GM12878 (cell line): ENCODE results near the gene CAVIN4. TPM values are rescaled to one million over a fixed set of nuclear protein-coding genes. Genes with fewer than 3 reads are reported as not detected.

Experiments
- ATAC-seq: fragments of 200-7000 bp; cut with Tn5 transposase; 3 replicates; pipeline ENCODE4 v1.9.1; 2020; ENCODE audit warnings: mild to moderate bottlenecking, moderate library complexity
- BruUV-seq: library from RNA; stranded (reverse); fragments of 400-500 nt; replicated peaks from 2 replicates; lab custom pipeline; 2021; lab: Mats Ljungman, UMichigan
- CTCF ChIA-PET: fragments of 300-600 bp; sonication (Branson Sonifier 250); formaldehyde crosslinking; extraction: SDS; loops from one replicate; lab custom pipeline; 2021; ENCODE audit warnings: inconsistent platforms; lab: Yijun Ruan, JAX
- POLR2A ChIA-PET: fragments of 350-600 bp; formaldehyde crosslinking; extraction: SDS; loops from one replicate; lab custom pipeline; 2021; ENCODE audit warnings: inconsistent platforms; lab: Charles Lee
- RAD21 ChIA-PET: fragments of 300-600 bp; sonication (Branson Sonifier 250); formaldehyde crosslinking; loops from one replicate; lab custom pipeline; 2023; ENCODE audit warnings: antibody characterized with exemption; ENCODE audit not compliant: unreplicated experiment; lab: Charles Lee
- SMC1A ChIA-PET: fragments of 300-600 bp; sonication (Branson Sonifier 250); formaldehyde crosslinking; loops from one replicate; lab custom pipeline; 2023; ENCODE audit not compliant: unreplicated experiment, uncharacterized antibody; lab: Charles Lee
- DNase-seq: peaks from one replicate; pipeline ENCODE4 v3.0.0-alpha.2; 2011; ENCODE audit warnings: low read depth, low spot score
- FAIRE-seq: peaks from 3 replicates; lab custom pipeline; 2011; peaks lifted over from hg19 to GRCh38; lab: Jason Lieb, UNC
- H2AFZ ChIP-seq: 2 replicates; pipeline ENCODE4 v1.6.0; 2011; ENCODE audit warnings: low read depth, low read length, control low read depth; ENCODE audit not compliant: control insufficient read depth
- H3K27ac ChIP-seq: 2 replicates; pipeline ENCODE4 v1.5.1; 2011; ENCODE audit warnings: control low read depth; ENCODE audit not compliant: control insufficient read depth, insufficient read depth
- H3K27me3 ChIP-seq, 2 experiments: replicated peaks in 1 of 2; 2 replicates each; pipeline versions ENCODE4 v1.6.0 to v1.6.1; 2011; ENCODE audit warnings: low read length in 1 of 2; ENCODE audit not compliant: control insufficient read depth in 2 of 2, insufficient read depth in 2 of 2
- H3K36me3 ChIP-seq, 2 experiments: 2 replicates each; pipeline ENCODE4 v1.5.1; 2011; ENCODE audit warnings: low read length in 1 of 2; ENCODE audit not compliant: control insufficient read depth in 2 of 2, insufficient read depth in 2 of 2
- H3K4me1 ChIP-seq: 2 replicates; pipeline ENCODE4 v1.6.1; 2011; ENCODE audit warnings: mild to moderate bottlenecking, low read length, moderate library complexity, mixed read lengths; ENCODE audit not compliant: control insufficient read depth, insufficient read depth
- H3K4me2 ChIP-seq: 2 replicates; pipeline ENCODE4 v1.6.0; 2011; ENCODE audit warnings: control low read depth; ENCODE audit not compliant: control insufficient read depth, insufficient read depth
- H3K4me3 ChIP-seq: fragments of 200-600 bp; sonication (generic); 2 replicates; pipeline ENCODE4 v1.5.1; 2016
- H3K79me2 ChIP-seq: 2 replicates; pipeline ENCODE4 v1.6.0; 2011; ENCODE audit warnings: low read length; ENCODE audit not compliant: control insufficient read depth, insufficient read depth
- H3K9ac ChIP-seq: 2 replicates; pipeline ENCODE4 v1.8.0; 2011; ENCODE audit warnings: low read length, control low read depth, mixed read lengths; ENCODE audit not compliant: control insufficient read depth, insufficient read depth
- H3K9me3 ChIP-seq: replicated peaks from 3 replicates; pipeline ENCODE4 v1.5.1; 2011; ENCODE audit warnings: mild to moderate bottlenecking, low read length; ENCODE audit not compliant: control insufficient read depth, insufficient read depth
- H4K20me1 ChIP-seq: 2 replicates; pipeline ENCODE4 v1.6.0; 2011; ENCODE audit not compliant: control insufficient read depth, insufficient read depth
- ATF7 ChIP-seq: fragments of 450-650 bp; IDR thresholded peaks from 2 replicates; pipeline ENCODE4 v1.6.1; 2016; ENCODE audit warnings: low read depth, mild to moderate bottlenecking
- EED ChIP-seq: sonication (generic); IDR thresholded peaks from 2 replicates; pipeline ENCODE4 v1.6.1; 2016; ENCODE audit warnings: antibody characterized with exemption, low read depth
- ELK1 ChIP-seq: IDR thresholded peaks from 2 replicates; pipeline ENCODE4 v1.6.1; 2012; ENCODE audit warnings: low read depth, low read length, improper control_type of control experiment
- FOXK2 ChIP-seq: fragments of 450-650 bp; IDR thresholded peaks from 2 replicates; pipeline ENCODE4 v1.6.1; 2017; ENCODE audit warnings: mild to moderate bottlenecking, moderate library complexity
- MAX ChIP-seq: IDR thresholded peaks from 2 replicates; pipeline ENCODE4 v1.6.1; 2012; ENCODE audit warnings: low read depth, low read length, improper control_type of control experiment
- MLLT1 ChIP-seq: fragments of 450-650 bp; IDR thresholded peaks from 2 replicates; pipeline ENCODE4 v1.6.1; 2016; ENCODE audit warnings: mild to moderate bottlenecking
- NFIC ChIP-seq: IDR thresholded peaks from 2 replicates; pipeline ENCODE4 v1.6.1; 2012; ENCODE audit warnings: low read depth, mild to moderate bottlenecking, inconsistent platforms, low read length, moderate library complexity
- NFYB ChIP-seq: IDR thresholded peaks from 2 replicates; pipeline ENCODE4 v1.6.1; 2011; ENCODE audit warnings: low read depth, mild to moderate bottlenecking, low read length, improper control_type of control experiment, moderate library complexity; ENCODE audit not compliant: insufficient read depth
- REST ChIP-seq: IDR thresholded peaks from 2 replicates; pipeline ENCODE4 v1.6.1; 2012; ENCODE audit warnings: mild to moderate bottlenecking, low read depth, low read length
- SIX5 ChIP-seq: IDR thresholded peaks from 2 replicates; pipeline ENCODE4 v1.6.1; 2011; ENCODE audit warnings: mild to moderate bottlenecking, low read depth, low read length, moderate library complexity; ENCODE audit not compliant: severe bottlenecking
- SMC3 ChIP-seq: IDR thresholded peaks from 2 replicates; pipeline ENCODE4 v1.6.1; 2011; ENCODE audit warnings: low read length, improper control_type of control experiment, borderline replicate concordance
- STAT3 ChIP-seq: IDR thresholded peaks from 2 replicates; pipeline ENCODE4 v1.6.1; 2011; ENCODE audit warnings: low read depth, low read length, improper control_type of control experiment
- YY1 ChIP-seq: IDR thresholded peaks from 2 replicates; pipeline ENCODE4 v1.6.1; 2011; ENCODE audit warnings: low read depth, mild to moderate bottlenecking, low read length
- ZBTB40 ChIP-seq: fragments of 450-650 bp; IDR thresholded peaks from 2 replicates; pipeline ENCODE4 v1.6.1; 2016; ENCODE audit warnings: mild to moderate bottlenecking, moderate library complexity, borderline replicate concordance
- ZZZ3 ChIP-seq: IDR thresholded peaks from 2 replicates; pipeline ENCODE4 v1.6.1; 2011; ENCODE audit warnings: low read depth; ENCODE audit not compliant: control insufficient read depth, insufficient read length
- WGBS: methylation state at CpG from one replicate; pipeline ENCODE4 v1.1.6; 2016; ENCODE audit warnings: low lambda C conversion rate; ENCODE audit not compliant: insufficient replicate concordance, insufficient coverage; ENCODE audit errors: missing lambda C conversion rate; 5-methylcytosine and 5-hydroxymethylcytosine counted together
- in situ Hi-C: fragments of 300-500 bp; cut with MboI; formaldehyde crosslinking; loops from 9 replicates; pipeline ENCODE4 v1.14.3; 2018; ENCODE audit warnings: mixed read lengths
- intact Hi-C: fragments of 100-400 bp; cut with micrococcal nuclease; formaldehyde crosslinking; loops from one replicate; pipeline ENCODE4 v1.14.2; 2022; ENCODE audit not compliant: unreplicated experiment
- polyA plus RNA-seq, 11 experiments: library from polyadenylated mRNA; depleted of rRNA in 4 of 11; unstranded in 6 of 11; stranded (reverse) in 5 of 11; fragments of >200 nt; fragmentation: Nextera tagmentation in 4 of 11; fragmentation: Illumina TruSeq in 1 of 11; extraction: Ambion mirVana in 4 of 11; extraction: Trizol in 1 of 11; gene quantifications; 1 replicate in 1 of 11; 2 replicates in 10 of 11; pipeline versions ENCODE4 v1.2.1 to v1.2.3, GENCODE V29; 2011 to 2016; ENCODE audit warnings: inconsistent platforms in 2 of 11, missing spikeins in 2 of 11, low read depth in 1 of 11
- total RNA-seq, 4 experiments: library from RNA; depleted of rRNA in 3 of 4; stranded (reverse); fragments of >200 nt in 3 of 4; fragmentation: Illumina TruSeq in 1 of 4; extraction: Trizol in 1 of 4; gene quantifications; 2 replicates each; pipeline versions ENCODE4 v1.2.1 to v1.2.3, GENCODE V29; 2013 to 2021

The CAVIN4 gene
- total and polyA plus RNA-seq, 10 of the 15 experiments (the other 5 are each of a cell fraction or from before 2014, with no cell fraction given): 0.04 to 0.13 (median 0.08) TPM; not detected in 3

- H3K9me3 ChIP-seq: no peaks in the 10 kb centered on the region
- H3K79me2 ChIP-seq: no peaks in the 10 kb centered on the region
- DNase-seq (no peak), FAIRE-seq (no peak), ATAC-seq (no peak)
- H4K20me1 ChIP-seq: no peaks in the 10 kb centered on the region
- in situ Hi-C loops: no loop called here
- no TSS peak for BruUV-seq
- H2AFZ ChIP-seq: no peak overlapping the region
- POLR2A ChIA-PET: no interaction called here
- CTCF ChIA-PET: no interaction called here
- RAD21 ChIA-PET: no interaction called here
- H3K27ac ChIP-seq: no peak overlapping the region
- no peak overlapping the region for H3K4me2 ChIP-seq
- 3% methylated on average over 3 of the region's 3 CpGs for WGBS
- no peaks in the 10 kb centered on the region for H3K27me3 ChIP-seq
- H3K36me3 ChIP-seq: no peaks in the 10 kb centered on the region
- no peak overlapping the region for H3K4me3 ChIP-seq
- intact Hi-C loops: no loop called here
- H3K9ac ChIP-seq: no peak overlapping the region
- SMC1A ChIA-PET: no interaction called here
- no peaks in the 10 kb centered on the region for H3K4me1 ChIP-seq
- TF ChIP-seq NFIC (no peak), ATF7 (no peak), STAT3 (no peak), EED (no peak), ZZZ3 (no peak), MLLT1 (no peak), SMC3 (no peak), SIX5 (no peak), REST (no peak), MAX (no peak), YY1 (no peak), NFYB (no peak), ZBTB40 (no peak), FOXK2 (no peak), ELK1 (no peak)
Measured at GRCh38 chr9:100567856-100568255, 10.0 kb upstream of the CAVIN4 start.
